GM23338 (cell line): Measurements from ENCODE around the gene LAMA1.

Experiments used
- CREB1 ChIP-seq: fragments of 250-450 bp; sonication (Bioruptor Pico); IDR thresholded peaks from 2 replicates; pipeline ENCODE4 v1.5.0; 2020; ENCODE audit warnings: low read depth, mild to moderate bottlenecking, moderate library complexity
- EZH2 ChIP-seq: fragments of 200-600 bp; sonication (generic); IDR thresholded peaks from one replicate; pipeline ENCODE4 v1.8.0; 2017; ENCODE audit warnings: antibody characterized with exemption, mild to moderate bottlenecking, low read depth; ENCODE audit not compliant: unreplicated experiment
- EZH2phosphoT487 ChIP-seq: fragments of 200-600 bp; sonication (generic); IDR thresholded peaks from one replicate; pipeline ENCODE4 v1.8.1; 2018; ENCODE audit warnings: antibody characterized with exemption; ENCODE audit not compliant: unreplicated experiment
- JUNB ChIP-seq: IDR thresholded peaks from one replicate; pipeline ENCODE4 v1.6.1; 2016; ENCODE audit warnings: antibody characterized with exemption; ENCODE audit not compliant: unreplicated experiment
- NANOG ChIP-seq: IDR thresholded peaks from 2 replicates; pipeline ENCODE4 v1.6.1; 2016; ENCODE audit warnings: antibody characterized with exemption, borderline replicate concordance
- POLR2AphosphoS5 ChIP-seq: IDR thresholded peaks from 2 replicates; pipeline ENCODE4 v1.6.1; 2016; ENCODE audit warnings: antibody characterized with exemption, low read depth
- REST ChIP-seq: IDR thresholded peaks from one replicate; pipeline ENCODE4 v1.6.1; 2018; ENCODE audit warnings: antibody characterized with exemption; ENCODE audit not compliant: unreplicated experiment
- STAT1 ChIP-seq: IDR thresholded peaks from one replicate; pipeline ENCODE4 v1.6.1; 2016; ENCODE audit warnings: antibody characterized with exemption; ENCODE audit not compliant: unreplicated experiment
- ZNF331 ChIP-seq: fragments of 250-450 bp; sonication (Bioruptor Pico); IDR thresholded peaks from 2 replicates; pipeline ENCODE4 v1.5.0; 2020; ENCODE audit warnings: low read depth, mild to moderate bottlenecking, moderate library complexity
- TF ChIP-seq, protein P1 (sequence below), 2 experiments: fragments of 200-600 bp in 1 of 2; sonication (generic) in 1 of 2; conservative IDR thresholded peaks; 2 replicates each; pipeline versions ENCODE4 v1.5.1 to v1.6.1; 2016 to 2017; ENCODE audit warnings: antibody characterized with exemption in 2 of 2, low read depth in 2 of 2, mild to moderate bottlenecking in 2 of 2, moderate library complexity in 1 of 2
- TF ChIP-seq, protein P2 (sequence below): IDR thresholded peaks from 2 replicates; pipeline ENCODE4 v1.6.1; 2016; ENCODE audit warnings: antibody characterized with exemption

DNA sequence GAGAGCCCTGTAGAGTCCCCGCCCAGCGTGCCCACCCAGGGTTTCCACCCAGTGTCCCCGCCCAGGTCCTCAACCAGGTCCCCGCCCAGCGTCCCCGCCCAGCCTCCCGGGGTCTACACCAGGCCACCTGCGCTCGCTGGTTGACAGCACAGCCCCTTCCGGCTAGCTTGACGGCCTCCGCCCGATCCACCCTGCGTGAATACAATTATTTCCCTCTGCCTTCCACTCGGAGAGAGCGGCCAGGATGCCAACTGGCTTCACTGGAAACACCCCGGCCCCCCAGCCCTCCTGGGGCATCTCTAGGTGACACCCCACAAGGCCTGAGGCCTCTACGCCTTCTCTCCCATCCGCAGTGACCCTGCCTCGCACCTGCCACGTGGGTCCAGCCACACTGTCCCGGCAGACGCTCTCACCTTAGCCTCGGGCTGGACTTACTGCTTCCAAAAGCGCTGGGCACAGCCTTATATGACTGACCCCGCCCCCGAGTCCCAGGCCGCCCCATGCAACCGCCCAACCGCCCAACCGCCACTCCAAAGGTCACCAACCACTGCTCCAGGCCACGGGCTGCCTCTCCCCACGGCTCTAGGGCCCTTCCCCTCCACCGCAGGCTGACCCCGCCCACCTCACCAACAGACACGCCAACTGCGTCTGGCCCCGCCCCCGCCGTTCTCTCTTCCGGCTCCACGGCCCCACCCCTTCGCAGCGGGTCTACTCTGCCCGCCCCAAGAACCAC is 188.1 kb downstream of the LAMA1 start:
- TF ChIP-seq, protein P1, sequence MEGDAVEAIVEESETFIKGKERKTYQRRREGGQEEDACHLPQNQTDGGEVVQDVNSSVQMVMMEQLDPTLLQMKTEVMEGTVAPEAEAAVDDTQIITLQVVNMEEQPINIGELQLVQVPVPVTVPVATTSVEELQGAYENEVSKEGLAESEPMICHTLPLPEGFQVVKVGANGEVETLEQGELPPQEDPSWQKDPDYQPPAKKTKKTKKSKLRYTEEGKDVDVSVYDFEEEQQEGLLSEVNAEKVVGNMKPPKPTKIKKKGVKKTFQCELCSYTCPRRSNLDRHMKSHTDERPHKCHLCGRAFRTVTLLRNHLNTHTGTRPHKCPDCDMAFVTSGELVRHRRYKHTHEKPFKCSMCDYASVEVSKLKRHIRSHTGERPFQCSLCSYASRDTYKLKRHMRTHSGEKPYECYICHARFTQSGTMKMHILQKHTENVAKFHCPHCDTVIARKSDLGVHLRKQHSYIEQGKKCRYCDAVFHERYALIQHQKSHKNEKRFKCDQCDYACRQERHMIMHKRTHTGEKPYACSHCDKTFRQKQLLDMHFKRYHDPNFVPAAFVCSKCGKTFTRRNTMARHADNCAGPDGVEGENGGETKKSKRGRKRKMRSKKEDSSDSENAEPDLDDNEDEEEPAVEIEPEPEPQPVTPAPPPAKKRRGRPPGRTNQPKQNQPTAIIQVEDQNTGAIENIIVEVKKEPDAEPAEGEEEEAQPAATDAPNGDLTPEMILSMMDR (conservative IDR thresholded peaks at IDR 0.05; ENCODE audit: low read depth in 2 of 2), result no peak
- TF ChIP-seq EZH2phosphoT487 (no peak), POLR2AphosphoS5 (no peak), EZH2 (no peak), REST (no peak), STAT1 (no peak), JUNB (no peak), ZNF331 (no peak), CREB1 (no peak), NANOG (no peak)
- TF ChIP-seq, protein P2, sequence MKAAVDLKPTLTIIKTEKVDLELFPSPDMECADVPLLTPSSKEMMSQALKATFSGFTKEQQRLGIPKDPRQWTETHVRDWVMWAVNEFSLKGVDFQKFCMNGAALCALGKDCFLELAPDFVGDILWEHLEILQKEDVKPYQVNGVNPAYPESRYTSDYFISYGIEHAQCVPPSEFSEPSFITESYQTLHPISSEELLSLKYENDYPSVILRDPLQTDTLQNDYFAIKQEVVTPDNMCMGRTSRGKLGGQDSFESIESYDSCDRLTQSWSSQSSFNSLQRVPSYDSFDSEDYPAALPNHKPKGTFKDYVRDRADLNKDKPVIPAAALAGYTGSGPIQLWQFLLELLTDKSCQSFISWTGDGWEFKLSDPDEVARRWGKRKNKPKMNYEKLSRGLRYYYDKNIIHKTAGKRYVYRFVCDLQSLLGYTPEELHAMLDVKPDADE, result no peak
